Stimulated activated CD4-positive, alpha-beta T cell treated with anti-CD3 and anti-CD28 coated beads, Interleukin-4, amount 100 ng/mL, for 48 hours (primary cell): Measurements from ENCODE around the gene SOWAHC.

Source experiments
- DNase-seq, 2 donors: peaks; one replicate each; pipeline ENCODE4 v3.0.0-alpha.2; 2020; ENCODE audit warnings: low read depth in 2 of 2

SOWAHC gene

GRCh38 chr2:109646961-109647360 is 32.8 kb downstream of the SOWAHC start:
- DNase-seq, result no peak

- DNase-seq, result no peak
Observed at GRCh38 chr2:109647636-109648035, 33.5 kb downstream of the SOWAHC start.

GRCh38 chr2:109648041-109648527 is 33.9 kb downstream of the SOWAHC start:
- no peak for DNase-seq

GRCh38 chr2:109649736-109650695 is 35.9 kb downstream of the SOWAHC start:
- no peak for DNase-seq

GRCh38 chr2:109654326-109655050 is 40.3 kb downstream of the SOWAHC start:
- no peak for DNase-seq

GRCh38 chr2:109655287-109655686 is 41.1 kb downstream of the SOWAHC start:
- DNase-seq, result no peak

- no peak for DNase-seq
Observed at GRCh38 chr2:109659396-109660045, 45.4 kb downstream of the SOWAHC start.

- no peak for DNase-seq
Observed at GRCh38 chr2:109660046-109660860, 46.1 kb downstream of the SOWAHC start.

GRCh38 chr2:109662889-109663288 is 48.7 kb downstream of the SOWAHC start:
- DNase-seq, result no peak

DNA sequence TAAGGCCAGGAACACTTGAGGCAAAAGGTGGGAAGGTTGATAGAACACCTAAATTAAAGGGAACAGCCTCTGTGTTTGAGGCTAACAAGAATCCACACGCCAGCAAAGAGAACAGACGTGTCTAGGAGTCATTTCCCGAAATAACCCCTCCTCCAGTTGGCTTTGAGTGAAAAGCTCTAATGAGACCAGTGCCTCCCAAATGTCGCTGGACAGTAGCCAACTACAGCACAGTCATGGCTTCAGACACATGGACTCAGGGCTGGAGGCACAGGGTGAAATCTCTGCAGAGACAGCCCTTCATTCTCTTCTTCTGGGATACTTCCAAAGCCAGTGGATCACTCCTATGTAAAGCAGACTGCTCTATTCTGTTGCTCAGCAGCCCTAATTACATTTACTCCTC is 49.6 kb downstream of the SOWAHC start:
- DNase-seq, result no peak

DNA sequence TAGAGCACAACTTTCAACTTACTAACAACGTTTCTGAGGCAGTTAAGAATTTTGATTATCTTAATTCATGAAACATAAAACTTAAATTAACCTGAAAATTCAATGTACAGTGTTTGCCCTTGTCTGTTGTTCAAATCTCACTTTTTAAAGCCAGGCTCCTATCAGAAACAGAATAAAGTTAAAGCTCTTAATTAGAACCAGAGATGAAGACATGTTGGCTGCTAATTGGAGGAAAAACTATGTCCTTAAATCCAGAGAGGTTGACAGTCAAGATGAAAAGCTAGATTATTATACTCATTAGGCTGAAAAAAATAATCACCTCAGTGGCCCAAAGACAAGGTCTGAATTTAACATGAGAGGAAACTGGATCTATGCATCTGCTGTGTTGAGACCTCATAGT is 52.3 kb downstream of the SOWAHC start:
- DNase-seq, result no peak
